Activated CD4-positive, alpha-beta T cell treated with anti-CD3 and anti-CD28 coated beads for 48 hours (primary cell): Measurements from ENCODE around the gene SLC35C1.
"Not testable (repeated sequence)": the region's sequence is repeated elsewhere in the genome, so short reads cannot be mapped to it uniquely, and the experiment has no call there.

Source experiments
- DNase-seq: peaks from one replicate; pipeline ENCODE4 v3.0.0-alpha.2; 2020

SLC35C1 gene

DNA sequence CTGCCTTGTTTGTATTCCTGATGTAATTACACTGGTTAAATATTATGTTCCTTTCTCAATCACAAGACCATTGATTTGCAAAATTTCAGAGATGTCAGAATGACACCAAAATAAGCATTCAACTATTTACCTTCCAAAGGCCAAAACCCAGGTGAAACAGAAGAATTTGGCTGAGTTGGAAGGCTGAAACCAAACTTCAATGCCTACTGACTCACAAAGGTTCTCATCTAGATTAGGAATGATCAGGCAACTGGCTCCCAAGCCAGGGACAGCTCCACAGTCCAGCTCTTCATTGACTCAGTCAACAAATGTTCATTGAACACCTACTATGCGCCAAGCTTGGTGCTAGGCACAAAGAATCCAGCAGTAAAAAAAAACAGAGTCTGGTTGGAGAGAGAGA lies 13.4 kb upstream of the SLC35C1 start:
- no peak for DNase-seq

GRCh38 chr11:45794169-45794568 lies 10.8 kb upstream of the SLC35C1 start:
- no peak for DNase-seq

DNA sequence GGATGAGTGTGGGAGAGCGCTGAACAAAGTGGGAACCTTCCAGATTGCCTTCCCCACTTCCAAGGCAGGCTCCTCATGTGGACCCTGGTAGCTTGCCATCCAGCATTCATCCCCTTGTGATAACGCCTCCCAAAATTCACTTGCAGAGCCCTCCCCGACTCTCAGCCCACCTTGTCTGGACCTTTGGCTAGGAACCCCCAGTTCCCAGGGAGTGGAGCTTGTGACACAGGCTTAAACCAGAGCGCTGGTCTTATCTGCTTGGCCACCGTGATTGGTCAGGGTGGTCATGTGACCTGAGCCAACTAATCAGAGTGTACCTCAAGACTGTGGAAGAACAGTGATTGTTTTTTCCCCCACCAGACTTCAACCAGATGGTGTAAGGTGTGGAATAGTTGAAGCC lies 9.6 kb upstream of the SLC35C1 start:
- no peak for DNase-seq

GRCh38 chr11:45796461-45796861 lies 8.5 kb upstream of the SLC35C1 start:
- no peak for DNase-seq

DNA sequence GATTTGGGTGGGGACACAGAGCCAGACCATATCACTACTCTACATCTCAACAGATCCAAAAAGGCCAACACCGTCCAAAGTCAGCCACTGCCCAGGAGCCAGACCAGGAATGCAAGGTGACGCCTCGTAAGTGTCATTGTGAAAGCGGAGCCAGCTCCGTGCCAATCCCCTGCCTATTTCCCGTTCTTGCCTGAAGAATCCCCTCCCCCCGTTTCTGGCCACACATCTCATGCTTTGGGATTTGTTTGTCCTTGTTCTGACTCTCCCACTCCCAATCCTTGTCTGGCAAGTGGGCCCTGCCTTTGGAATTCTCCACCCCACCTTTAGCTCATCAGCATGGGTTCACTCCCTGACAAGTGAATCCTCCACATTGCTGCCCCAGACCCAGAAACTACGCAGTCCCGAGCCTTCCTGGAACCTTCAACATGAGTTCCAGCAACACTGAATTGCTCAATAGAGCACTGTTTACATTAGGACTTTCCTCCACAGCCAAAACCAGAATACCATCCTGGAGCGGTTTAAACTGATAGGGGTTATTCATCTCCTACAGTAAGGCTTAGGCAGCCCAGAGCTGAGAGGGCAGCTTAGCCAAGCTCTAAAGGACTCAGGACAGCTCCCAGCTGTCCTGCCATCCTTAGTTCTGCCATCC lies 6.0 kb upstream of the SLC35C1 start:
- DNase-seq, result no peak

- DNase-seq, result no peak
These were observed 5.4 kb upstream of the SLC35C1 start for GRCh38 chr11:45799562-45799961.

- DNase-seq, result no peak
These were observed 4.7 kb upstream of the SLC35C1 start for GRCh38 chr11:45800261-45800660.

- no peak for DNase-seq
These were observed 3.1 kb upstream of the SLC35C1 start for GRCh38 chr11:45801723-45802315.

DNA sequence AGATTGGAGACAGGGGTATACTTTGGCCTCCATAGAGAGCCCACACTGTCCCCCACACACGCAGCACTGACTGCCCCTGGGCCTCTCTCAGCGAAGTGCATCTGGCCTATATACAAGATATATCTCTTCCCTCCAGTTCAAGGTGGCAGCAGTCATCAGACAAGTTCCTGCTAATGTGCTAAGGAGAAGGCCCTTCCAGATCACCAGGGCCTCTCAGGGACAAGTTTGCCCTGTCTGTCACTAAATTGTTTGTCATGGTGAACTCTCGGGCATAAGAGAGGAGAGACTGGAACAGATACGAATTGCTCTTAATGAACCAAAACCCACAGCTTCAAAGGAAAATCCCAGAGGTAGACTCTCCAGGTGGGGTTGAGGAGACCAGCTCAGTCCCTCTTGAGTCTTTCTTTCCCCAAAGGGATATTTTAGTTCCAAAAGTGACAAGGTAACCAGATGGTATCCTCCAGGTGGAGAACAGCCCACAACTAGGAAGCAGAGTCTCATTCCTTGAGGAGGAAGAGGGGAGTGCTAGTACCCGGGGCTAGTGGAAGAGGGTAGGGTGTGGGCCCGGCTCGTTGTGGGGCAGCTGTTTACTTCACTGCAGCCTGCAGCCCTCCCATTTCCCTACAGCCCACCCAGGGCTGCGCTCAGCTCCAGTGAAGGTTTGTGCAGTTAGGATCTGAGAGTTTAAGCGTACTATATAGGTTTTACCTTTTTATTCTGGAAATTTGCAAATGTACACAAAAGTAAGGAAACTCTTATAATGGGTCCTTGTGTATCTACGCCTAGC lies 2.2 kb upstream of the SLC35C1 start:
- DNase-seq, result no peak

DNA sequence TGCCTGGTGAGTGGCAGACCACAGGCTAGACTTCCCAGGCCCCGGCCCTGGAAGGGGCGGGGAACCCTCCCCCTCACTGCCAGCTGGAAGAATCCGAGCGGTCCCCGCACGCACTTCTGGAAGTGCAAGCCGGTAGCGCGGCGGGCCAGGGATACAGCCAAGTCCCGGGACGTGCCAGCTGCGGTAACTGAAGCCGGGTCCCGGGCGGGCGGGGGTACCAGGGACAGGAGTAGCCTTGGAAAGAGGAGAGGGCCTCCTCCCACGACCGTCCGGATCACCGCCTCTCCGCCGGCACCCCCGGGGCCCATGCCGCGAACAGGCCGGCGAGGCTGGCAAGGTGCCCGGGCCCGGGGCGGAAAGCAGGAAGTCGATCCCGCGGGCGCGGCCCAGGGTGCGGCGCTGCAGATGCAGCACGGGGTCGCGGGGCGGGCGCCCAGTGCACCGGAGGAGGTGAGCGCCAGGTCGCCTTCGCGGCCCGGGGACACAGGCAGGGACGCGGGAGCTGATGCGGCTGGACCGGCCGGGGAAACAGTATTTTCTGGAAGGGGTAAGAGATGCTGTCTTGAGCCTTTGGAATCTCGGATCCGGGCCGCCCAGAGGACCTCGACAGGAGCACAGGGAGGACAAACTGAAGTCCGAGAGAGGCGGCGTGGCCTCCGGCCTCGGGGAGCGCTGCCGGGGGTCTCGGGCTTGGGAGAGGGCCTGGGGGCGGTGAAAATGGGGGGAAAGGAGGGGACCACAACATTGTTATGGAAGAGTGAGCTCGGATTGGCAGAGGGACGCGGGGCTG lies 783 bp upstream of the SLC35C1 start:
- DNase-seq, result peak; percentile 73

DNA sequence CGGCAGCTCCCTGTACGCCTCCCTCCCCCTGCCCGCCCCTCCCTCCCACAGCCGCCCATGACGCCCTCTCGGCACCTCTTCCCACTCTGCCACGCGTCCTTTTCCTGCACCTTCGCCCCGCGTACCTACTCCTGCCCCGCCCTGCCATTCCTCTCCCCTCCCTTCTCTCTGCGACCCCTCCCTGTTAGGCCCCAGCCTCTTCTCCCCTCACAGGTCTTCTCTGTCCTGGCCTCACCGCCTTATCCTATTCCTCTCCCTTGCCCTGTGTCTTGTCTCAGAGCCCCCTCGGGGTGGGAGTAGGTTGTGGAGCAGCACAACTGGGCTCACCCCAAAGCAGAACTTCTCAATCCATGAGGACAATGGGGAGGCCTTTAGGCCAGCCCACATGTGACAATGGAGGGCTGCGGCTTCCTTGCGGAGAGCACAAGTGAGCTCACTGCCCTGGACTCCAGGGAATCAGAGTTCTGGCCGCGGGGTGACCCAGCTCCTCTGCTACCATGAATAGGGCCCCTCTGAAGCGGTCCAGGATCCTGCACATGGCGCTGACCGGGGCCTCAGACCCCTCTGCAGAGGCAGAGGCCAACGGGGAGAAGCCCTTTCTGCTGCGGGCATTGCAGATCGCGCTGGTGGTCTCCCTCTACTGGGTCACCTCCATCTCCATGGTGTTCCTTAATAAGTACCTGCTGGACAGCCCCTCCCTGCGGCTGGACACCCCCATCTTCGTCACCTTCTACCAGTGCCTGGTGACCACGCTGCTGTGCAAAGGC lies 539 bp downstream of the SLC35C1 start:
- peak; percentile 16 for DNase-seq

DNA sequence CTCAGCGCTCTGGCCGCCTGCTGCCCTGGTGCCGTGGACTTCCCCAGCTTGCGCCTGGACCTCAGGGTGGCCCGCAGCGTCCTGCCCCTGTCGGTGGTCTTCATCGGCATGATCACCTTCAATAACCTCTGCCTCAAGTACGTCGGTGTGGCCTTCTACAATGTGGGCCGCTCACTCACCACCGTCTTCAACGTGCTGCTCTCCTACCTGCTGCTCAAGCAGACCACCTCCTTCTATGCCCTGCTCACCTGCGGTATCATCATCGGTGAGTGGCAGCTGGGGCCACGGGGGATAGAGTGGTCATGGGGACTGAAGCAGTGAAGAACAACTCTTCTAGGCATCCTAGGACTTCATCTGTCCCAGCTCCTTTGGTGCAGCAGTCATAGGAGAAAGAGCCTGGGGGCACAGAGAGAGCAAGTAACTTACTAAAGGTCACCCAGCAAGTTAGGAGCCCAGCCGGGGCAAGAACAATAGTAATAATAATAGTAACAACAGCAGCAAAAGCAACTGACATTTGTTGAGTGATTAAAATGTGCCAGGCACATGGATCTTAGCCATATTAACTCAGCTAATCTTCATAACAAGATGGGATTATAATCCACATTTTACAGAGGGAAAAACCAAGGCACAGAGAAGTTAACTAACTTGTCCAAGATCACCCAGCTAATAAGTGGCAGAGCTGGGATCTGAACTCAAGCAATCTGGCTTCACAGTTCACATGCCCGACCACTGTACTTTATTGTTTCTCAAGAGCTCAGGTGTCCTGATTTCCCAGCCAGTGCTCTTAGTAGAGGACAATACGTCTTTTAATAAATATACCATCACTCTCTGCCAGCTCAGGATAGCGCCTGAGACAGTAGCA lies 1.4 kb downstream of the SLC35C1 start:
- no peak for DNase-seq

GRCh38 chr11:45806937-45807791 lies 2.2 kb downstream of the SLC35C1 start:
- DNase-seq, result no peak

GRCh38 chr11:45807792-45808238 lies 2.9 kb downstream of the SLC35C1 start:
- no peak for DNase-seq

DNA sequence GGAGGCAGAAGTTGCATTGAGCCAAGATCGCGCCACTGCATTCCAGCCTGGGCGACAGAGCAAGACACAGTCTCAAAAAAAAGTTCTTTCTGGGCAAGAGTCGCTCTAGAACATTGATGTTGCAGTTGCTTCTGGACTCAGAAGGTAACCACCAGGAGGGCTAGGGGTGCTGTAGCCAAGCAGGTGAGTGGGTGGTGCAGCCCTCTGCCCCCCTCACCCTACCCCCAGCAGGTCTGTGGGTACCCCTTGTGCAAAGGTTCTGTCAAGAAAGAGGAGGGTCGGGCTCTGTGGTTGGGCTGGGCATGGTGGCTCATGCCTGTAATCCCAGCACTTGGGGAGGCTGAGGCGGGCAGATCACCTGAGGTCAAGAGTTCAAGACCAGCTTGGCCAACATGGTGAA lies 3.5 kb downstream of the SLC35C1 start:
- DNase-seq, result not testable (repeated sequence)

GRCh38 chr11:45809456-45810395 lies 4.8 kb downstream of the SLC35C1 start:
- no peak for DNase-seq

DNA sequence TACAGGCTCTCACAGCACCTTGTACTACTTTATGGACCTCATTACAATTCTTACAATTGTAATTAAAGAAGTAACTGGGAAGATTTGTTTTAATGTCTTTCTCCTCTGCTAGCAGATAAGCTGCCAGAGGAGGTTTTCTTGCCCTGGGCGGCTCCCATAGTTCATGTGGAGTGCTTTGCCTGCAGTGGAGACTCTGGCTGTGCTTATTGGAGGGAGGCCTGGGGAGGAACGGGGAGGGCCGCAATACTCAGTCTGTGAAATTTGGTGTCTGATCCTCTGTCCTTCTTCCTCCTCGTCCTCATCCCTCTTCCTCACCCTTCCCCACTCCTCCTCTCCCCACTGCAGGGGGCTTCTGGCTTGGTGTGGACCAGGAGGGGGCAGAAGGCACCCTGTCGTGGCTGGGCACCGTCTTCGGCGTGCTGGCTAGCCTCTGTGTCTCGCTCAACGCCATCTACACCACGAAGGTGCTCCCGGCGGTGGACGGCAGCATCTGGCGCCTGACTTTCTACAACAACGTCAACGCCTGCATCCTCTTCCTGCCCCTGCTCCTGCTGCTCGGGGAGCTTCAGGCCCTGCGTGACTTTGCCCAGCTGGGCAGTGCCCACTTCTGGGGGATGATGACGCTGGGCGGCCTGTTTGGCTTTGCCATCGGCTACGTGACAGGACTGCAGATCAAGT lies 5.6 kb downstream of the SLC35C1 start:
- DNase-seq, result no peak

DNA sequence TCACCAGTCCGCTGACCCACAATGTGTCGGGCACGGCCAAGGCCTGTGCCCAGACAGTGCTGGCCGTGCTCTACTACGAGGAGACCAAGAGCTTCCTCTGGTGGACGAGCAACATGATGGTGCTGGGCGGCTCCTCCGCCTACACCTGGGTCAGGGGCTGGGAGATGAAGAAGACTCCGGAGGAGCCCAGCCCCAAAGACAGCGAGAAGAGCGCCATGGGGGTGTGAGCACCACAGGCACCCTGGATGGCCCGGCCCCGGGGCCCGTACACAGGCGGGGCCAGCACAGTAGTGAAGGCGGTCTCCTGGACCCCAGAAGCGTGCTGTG lies 6.1 kb downstream of the SLC35C1 start:
- no peak for DNase-seq
